Trophoblast cell (in vitro differentiated cells and primary cell): ENCODE data around the gene GULP1.

Source experiments
- DNase-seq, 2 donors: peaks; one replicate each; pipeline ENCODE4 v3.0.0-alpha.2; 2016
- H2AFZ ChIP-seq: 2 replicates; pipeline ENCODE4 v1.6.1; 2013; ENCODE audit warnings: low read length, moderate library complexity, mild to moderate bottlenecking; ENCODE audit not compliant: insufficient read depth, poor library complexity
- H2AK5ac ChIP-seq: 2 replicates; pipeline ENCODE4 v1.6.1; 2013; ENCODE audit warnings: mild to moderate bottlenecking, low read length
- H2BK120ac ChIP-seq: 2 replicates; pipeline ENCODE4 v1.6.1; 2013; ENCODE audit warnings: low read length, mild to moderate bottlenecking, moderate library complexity; ENCODE audit not compliant: insufficient read depth, poor library complexity
- H2BK12ac ChIP-seq: 2 replicates; pipeline ENCODE4 v1.6.1; 2013; ENCODE audit warnings: mild to moderate bottlenecking, low read length, moderate library complexity
- H2BK5ac ChIP-seq: 2 replicates; pipeline ENCODE4 v1.6.1; 2013; ENCODE audit warnings: low read length, low read depth, moderate library complexity, mild to moderate bottlenecking; ENCODE audit not compliant: poor library complexity
- H3K14ac ChIP-seq: 2 replicates; pipeline ENCODE4 v1.6.1; 2013; ENCODE audit warnings: mild to moderate bottlenecking, low read length
- H3K18ac ChIP-seq: 2 replicates; pipeline ENCODE4 v1.6.1; 2013; ENCODE audit warnings: mild to moderate bottlenecking, low read length
- H3K23ac ChIP-seq: 2 replicates; pipeline ENCODE4 v1.6.1; 2013; ENCODE audit warnings: low read length
- H3K27ac ChIP-seq: 2 replicates; pipeline ENCODE4 v1.5.1; 2013; ENCODE audit warnings: low read depth, mild to moderate bottlenecking, inconsistent platforms, low read length, moderate library complexity
- H3K27me3 ChIP-seq: 2 replicates; pipeline ENCODE4 v1.6.1; 2013; ENCODE audit warnings: inconsistent platforms, mild to moderate bottlenecking, low read length, moderate library complexity; ENCODE audit not compliant: insufficient read depth
- H3K36me3 ChIP-seq, 2 experiments: 1 replicate in 1 of 2; 2 replicates in 1 of 2; pipeline ENCODE4 v1.6.1; 2013; ENCODE audit warnings: low read length in 2 of 2, mild to moderate bottlenecking in 2 of 2, moderate library complexity in 1 of 2; ENCODE audit not compliant: insufficient read depth in 2 of 2, control insufficient read depth in 1 of 2
- H3K4ac ChIP-seq: 2 replicates; pipeline ENCODE4 v1.6.1; 2013; ENCODE audit warnings: low read depth, mild to moderate bottlenecking, low read length, moderate library complexity
- H3K4me1 ChIP-seq, 2 experiments: 1 replicate in 1 of 2; 2 replicates in 1 of 2; pipeline ENCODE4 v1.6.1; 2013; ENCODE audit warnings: low read length in 2 of 2, mild to moderate bottlenecking in 2 of 2, moderate library complexity in 1 of 2; ENCODE audit not compliant: insufficient read depth in 2 of 2, control insufficient read depth in 1 of 2
- H3K4me2 ChIP-seq: 2 replicates; pipeline ENCODE4 v1.6.1; 2013; ENCODE audit warnings: inconsistent platforms, mild to moderate bottlenecking, low read length, moderate library complexity
- H3K4me3 ChIP-seq: 2 replicates; pipeline ENCODE4 v1.5.1; 2013; ENCODE audit warnings: mild to moderate bottlenecking, low read depth, low read length, inconsistent platforms
- H3K79me1 ChIP-seq: one replicate; pipeline ENCODE4 v1.6.1; 2013; ENCODE audit warnings: low read length
- H3K79me2 ChIP-seq: 2 replicates; pipeline ENCODE4 v1.6.1; 2013; ENCODE audit warnings: low read length, mild to moderate bottlenecking; ENCODE audit not compliant: control insufficient read depth, insufficient read depth, poor library complexity
- H3K9ac ChIP-seq: 2 replicates; pipeline ENCODE4 v1.6.1; 2013; ENCODE audit warnings: mild to moderate bottlenecking, low read length
- H3K9me3 ChIP-seq: 2 replicates; pipeline ENCODE4 v1.6.1; 2013; ENCODE audit warnings: low read depth, mild to moderate bottlenecking, control low read depth, inconsistent platforms, low read length; ENCODE audit not compliant: insufficient read depth
- H4K12ac ChIP-seq: 2 replicates; pipeline ENCODE4 v1.6.1; 2013; ENCODE audit warnings: low read depth, mild to moderate bottlenecking, low read length, moderate library complexity
- H4K8ac ChIP-seq: 2 replicates; pipeline ENCODE4 v1.6.1; 2013; ENCODE audit warnings: low read depth, mild to moderate bottlenecking, low read length, moderate library complexity
- H4K91ac ChIP-seq: one replicate; pipeline ENCODE4 v1.6.1; 2013; ENCODE audit warnings: low read depth, mild to moderate bottlenecking, low read length, moderate library complexity
- WGBS: extraction: QIAGEN DNeasy Blood & Tissue Kit; methylation state at CpG from one replicate; pipeline ENCODE4 v1.1.7; 2013; ENCODE audit warnings: missing lambda C conversion rate; ENCODE audit not compliant: insufficient read length, insufficient coverage; ENCODE audit errors: extremely low coverage; 5-methylcytosine and 5-hydroxymethylcytosine counted together

Gene GULP1

DNA sequence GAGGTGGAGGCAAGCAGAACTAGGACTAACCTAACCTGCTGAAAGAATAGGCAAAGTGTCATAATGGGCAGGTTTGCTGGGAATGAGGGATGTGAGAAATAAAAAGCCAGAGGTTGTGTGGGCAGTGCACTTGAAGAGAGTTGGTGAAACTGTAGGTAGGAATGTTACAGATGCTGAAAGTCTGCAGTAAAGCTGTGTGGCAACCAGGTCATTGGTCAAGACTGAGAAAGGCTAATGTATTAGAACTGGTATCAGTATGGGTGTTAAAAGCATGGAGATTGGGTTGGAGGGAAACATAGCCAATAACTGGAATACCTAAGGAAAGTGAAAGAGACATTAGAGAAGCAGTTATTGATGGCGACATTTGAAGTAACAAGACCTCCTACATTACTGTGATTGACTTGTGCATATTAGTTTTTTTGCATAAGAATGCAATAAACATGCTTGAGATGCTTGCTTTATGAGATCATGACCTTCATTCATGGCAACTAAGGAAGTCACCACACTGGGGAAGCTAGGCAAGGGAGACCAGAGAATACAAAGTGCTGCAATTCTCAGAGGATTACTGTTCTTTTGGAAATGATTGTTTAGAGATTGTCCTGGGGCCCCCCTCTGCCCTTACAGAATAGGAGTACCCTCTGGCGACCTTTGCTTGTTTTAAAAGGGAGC is 11.8 kb downstream of the GULP1 start:
- Histone ChIP-seq H2BK12ac (no peak overlapping the region), H2BK5ac (no peak overlapping the region), H3K4me1 (peaks cover 6 to 13% of the 10 kb centered on the region in 2 experiments), H3K14ac (no peak overlapping the region), H3K9me3 (no peaks in the 10 kb centered on the region), H4K91ac (no peak overlapping the region), H4K8ac (no peak overlapping the region), H3K79me2 (no peaks in the 10 kb centered on the region), H3K4me2 (peak overlapping the region; percentile 43), H3K4ac (no peak overlapping the region), H2AK5ac (no peak overlapping the region), H3K9ac (no peak overlapping the region), H2BK120ac (no peak overlapping the region), H4K12ac (no peak overlapping the region), H2AFZ (no peak overlapping the region), H3K79me1 (peaks cover 12% of the 10 kb centered on the region), H3K36me3 (no peaks in the 10 kb centered on the region), H3K23ac (no peak overlapping the region), H3K27ac (peak overlapping the region; percentile 66), H3K18ac (no peak overlapping the region), H3K4me3 (no peak overlapping the region), H3K27me3 (no peaks in the 10 kb centered on the region)
- peak; percentile 71 to 88 for DNase-seq
- no CpG with 5 or more reads among the region's 2 CpGs for WGBS

DNA sequence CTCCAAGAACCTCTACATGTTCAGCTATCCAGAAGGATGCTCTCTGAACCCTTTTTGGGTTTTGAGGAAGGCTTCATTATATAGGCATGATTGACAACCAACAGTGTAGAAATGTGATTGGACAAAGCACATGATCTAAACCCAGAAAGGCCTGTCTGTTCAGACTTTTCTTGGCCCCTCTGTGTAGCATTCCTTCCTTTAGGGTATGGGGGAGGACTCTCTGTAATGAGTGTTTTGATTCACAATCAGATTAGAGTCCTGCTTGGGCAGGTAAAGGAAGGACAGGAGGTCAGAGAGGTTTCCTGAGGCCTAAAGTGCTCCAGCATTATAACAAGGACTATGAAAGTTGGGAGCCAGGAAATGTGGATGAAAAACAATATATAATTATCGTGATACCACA is 13.6 kb downstream of the GULP1 start:
- Histone ChIP-seq H3K9ac (no peak overlapping the region), H3K23ac (no peak overlapping the region), H2BK5ac (peak overlapping the region; percentile 59), H2BK120ac (peak overlapping the region; percentile 84), H3K9me3 (no peaks in the 10 kb centered on the region), H3K18ac (no peak overlapping the region), H4K12ac (no peak overlapping the region), H2AFZ (no peak overlapping the region), H2AK5ac (no peak overlapping the region), H4K8ac (no peak overlapping the region), H3K36me3 (no peaks in the 10 kb centered on the region), H4K91ac (no peak overlapping the region), H3K27me3 (no peaks in the 10 kb centered on the region), H3K4ac (peak overlapping the region; percentile 49), H3K79me2 (no peaks in the 10 kb centered on the region), H3K4me3 (no peak overlapping the region), H3K27ac (peak overlapping the region; percentile 69), H3K4me1 (peaks cover 6 to 13% of the 10 kb centered on the region in 2 experiments), H3K79me1 (peaks cover 12% of the 10 kb centered on the region), H2BK12ac (no peak overlapping the region), H3K4me2 (no peak overlapping the region), H3K14ac (peak overlapping the region; percentile 84)
- WGBS = no CpG with 5 or more reads among the region's 1 CpG
- peak in 1 of 2 donors; percentile 53 for DNase-seq

DNA sequence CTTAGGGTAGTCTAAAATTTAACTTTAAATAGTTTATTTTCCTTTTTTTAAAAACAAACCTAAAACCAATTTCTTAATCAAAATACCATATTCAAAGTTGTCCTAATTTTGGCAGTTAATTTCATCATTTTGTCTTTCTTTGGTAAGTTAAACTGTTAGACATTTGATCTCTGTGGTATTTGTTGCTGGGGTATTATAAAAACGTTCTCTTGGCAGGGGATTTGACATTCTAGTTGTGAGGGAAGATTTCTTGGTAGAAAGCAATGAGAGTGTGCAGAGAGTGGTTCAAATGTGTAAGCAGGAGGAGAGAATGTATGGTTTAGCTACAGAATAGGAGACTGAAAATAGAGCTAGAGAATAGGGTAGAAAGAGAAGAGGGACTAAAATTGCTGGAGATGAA is 14.6 kb downstream of the GULP1 start:
- Histone ChIP-seq H3K79me1 (peaks cover 12% of the 10 kb centered on the region), H3K23ac (no peak overlapping the region), H3K27me3 (no peaks in the 10 kb centered on the region), H3K27ac (peak overlapping the region; percentile 33), H3K9ac (no peak overlapping the region), H3K18ac (no peak overlapping the region), H3K36me3 (no peaks in the 10 kb centered on the region), H2AK5ac (no peak overlapping the region), H3K4ac (no peak overlapping the region), H3K4me3 (no peak overlapping the region), H4K12ac (no peak overlapping the region), H3K14ac (no peak overlapping the region), H2BK5ac (no peak overlapping the region), H3K4me1 (peaks cover 6 to 10% of the 10 kb centered on the region in 2 experiments), H2BK120ac (no peak overlapping the region), H3K9me3 (no peaks in the 10 kb centered on the region), H2BK12ac (no peak overlapping the region), H4K91ac (no peak overlapping the region), H3K79me2 (no peaks in the 10 kb centered on the region), H4K8ac (no peak overlapping the region), H2AFZ (no peak overlapping the region), H3K4me2 (no peak overlapping the region)
- no CpG with 5 or more reads among the region's 1 CpG for WGBS
- DNase-seq = no peak

DNA sequence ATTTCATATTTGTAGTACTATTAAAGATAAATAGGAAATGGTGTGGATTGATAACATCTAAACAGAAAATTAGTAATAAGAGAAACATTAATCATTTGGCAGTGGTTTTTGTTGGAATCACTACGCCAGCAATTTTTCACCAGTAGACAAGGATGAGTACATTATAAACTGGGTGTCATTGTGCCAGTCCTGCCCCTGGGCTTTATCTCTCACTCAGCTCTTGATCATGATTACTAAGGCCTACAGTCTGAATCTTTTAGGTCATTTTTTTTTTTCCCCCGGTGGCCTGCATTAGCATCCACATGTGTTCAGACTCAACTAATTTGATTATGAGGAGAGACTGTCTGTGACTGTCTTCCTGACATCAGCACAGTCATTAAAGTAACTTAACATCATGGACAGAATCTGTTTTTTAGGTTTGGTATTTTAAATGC is 16.2 kb downstream of the GULP1 start:
- Histone ChIP-seq H3K4me1 (peaks cover 6 to 10% of the 10 kb centered on the region in 2 experiments), H3K9ac (no peak overlapping the region), H3K36me3 (no peaks in the 10 kb centered on the region), H2BK120ac (no peak overlapping the region), H4K91ac (no peak overlapping the region), H3K4me3 (no peak overlapping the region), H3K79me1 (peaks cover 10% of the 10 kb centered on the region), H3K4ac (no peak overlapping the region), H3K23ac (no peak overlapping the region), H3K9me3 (no peaks in the 10 kb centered on the region), H2BK12ac (no peak overlapping the region), H3K4me2 (no peak overlapping the region), H2BK5ac (no peak overlapping the region), H3K18ac (no peak overlapping the region), H3K14ac (no peak overlapping the region), H3K27ac (no peak overlapping the region), H2AFZ (no peak overlapping the region), H4K12ac (no peak overlapping the region), H3K79me2 (no peaks in the 10 kb centered on the region), H2AK5ac (no peak overlapping the region), H4K8ac (no peak overlapping the region), H3K27me3 (no peaks in the 10 kb centered on the region)
- no CpG with 5 or more reads among the region's 2 CpGs for WGBS
- DNase-seq = no peak
